OCI-LY3 (cell line): Measurements from ENCODE around the gene COG3.

ENCODE experiments used
- H2AFZ ChIP-seq: fragments of 200-600, 300-600 bp; shearing (Covaris generic); 2 replicates; pipeline ENCODE4 v1.6.0; 2014; ENCODE audit warnings: antibody characterized with exemption, low read depth, low read length
- H3K27ac ChIP-seq: fragments of 200-600, 300-600 bp; sonication (generic); 2 replicates; pipeline ENCODE4 v1.5.1; 2014; ENCODE audit warnings: mild to moderate bottlenecking, low read length, moderate library complexity, mixed read lengths
- H3K27me3 ChIP-seq: fragments of 200-600, 300-600 bp; sonication (generic); 2 replicates; pipeline ENCODE4 v1.6.1; 2014; ENCODE audit warnings: low read depth, low read length, mixed read lengths
- H3K36me3 ChIP-seq: fragments of 200-600, 300-600 bp; sonication (generic); replicated peaks from 2 replicates; pipeline ENCODE3; 2014; ENCODE audit warnings: low read depth, low read length, mixed read lengths
- H3K4me1 ChIP-seq: fragments of 300-600, 200-600 bp; sonication (generic); 2 replicates; pipeline ENCODE4 v1.6.1; 2014; ENCODE audit warnings: low read length, mixed read lengths
- H3K4me2 ChIP-seq: fragments of 200-600, 300-600 bp; sonication (generic); 2 replicates; pipeline ENCODE4 v1.6.1; 2014; ENCODE audit warnings: low read length, mixed read lengths
- H3K4me3 ChIP-seq: fragments of 300-600, 200-600 bp; sonication (generic); 2 replicates; pipeline ENCODE4 v1.5.1; 2014; ENCODE audit warnings: antibody characterized with exemption, mild to moderate bottlenecking, low read length, moderate library complexity
- H3K79me2 ChIP-seq: fragments of 300-600, 200-600 bp; shearing (Covaris generic); 2 replicates; pipeline ENCODE4 v1.6.1; 2014; ENCODE audit warnings: mild to moderate bottlenecking, low read length, mixed read lengths
- H3K9ac ChIP-seq: fragments of 300-600, 200-600 bp; shearing (Covaris generic); 2 replicates; pipeline ENCODE4 v1.6.0; 2014; ENCODE audit warnings: mild to moderate bottlenecking, low read length, moderate library complexity
- H3K9me3 ChIP-seq: fragments of 200-600, 300-600 bp; shearing (Covaris generic); 2 replicates; pipeline ENCODE4 v1.6.1; 2014; ENCODE audit warnings: low read length, mixed read lengths; ENCODE audit not compliant: insufficient read depth
- H4K20me1 ChIP-seq: fragments of 200-600, 300-600 bp; sonication (generic); 2 replicates; pipeline ENCODE4 v1.6.1; 2016; ENCODE audit warnings: low read length, mixed read lengths; ENCODE audit not compliant: insufficient read depth
- EZH2phosphoT487 ChIP-seq: fragments of 200-600 bp; shearing (Covaris generic); IDR thresholded peaks from 2 replicates; pipeline ENCODE4 v1.6.1; 2018; ENCODE audit warnings: antibody characterized with exemption, mixed run types, low read depth
- TF ChIP-seq, protein P1 (sequence below): fragments of 200-600, 300-600 bp; sonication (generic); IDR thresholded peaks from 2 replicates; pipeline ENCODE4 v1.5.1; 2014; ENCODE audit warnings: antibody characterized with exemption, low read length, low read depth

The COG3 gene

GRCh38 chr13:45441633-45442032 is 23.1 kb upstream of the COG3 start:
- H2AFZ ChIP-seq, result peak overlapping the region; percentile 21
- H3K36me3 ChIP-seq, result no peaks in the 10 kb centered on the region
- no peak overlapping the region for H3K27ac ChIP-seq
- peaks cover 10% of the 10 kb centered on the region for H3K4me1 ChIP-seq
- H3K4me3 ChIP-seq, result peak overlapping the region; percentile 4; the same call in 1 of the 2 replicates
- H3K9me3 ChIP-seq, result no peaks in the 10 kb centered on the region
- H3K9ac ChIP-seq, result no peak overlapping the region
- no peaks in the 10 kb centered on the region for H3K79me2 ChIP-seq
- H4K20me1 ChIP-seq, result no peaks in the 10 kb centered on the region
- no peak for TF ChIP-seq EZH2phosphoT487
- TF ChIP-seq, protein P1, sequence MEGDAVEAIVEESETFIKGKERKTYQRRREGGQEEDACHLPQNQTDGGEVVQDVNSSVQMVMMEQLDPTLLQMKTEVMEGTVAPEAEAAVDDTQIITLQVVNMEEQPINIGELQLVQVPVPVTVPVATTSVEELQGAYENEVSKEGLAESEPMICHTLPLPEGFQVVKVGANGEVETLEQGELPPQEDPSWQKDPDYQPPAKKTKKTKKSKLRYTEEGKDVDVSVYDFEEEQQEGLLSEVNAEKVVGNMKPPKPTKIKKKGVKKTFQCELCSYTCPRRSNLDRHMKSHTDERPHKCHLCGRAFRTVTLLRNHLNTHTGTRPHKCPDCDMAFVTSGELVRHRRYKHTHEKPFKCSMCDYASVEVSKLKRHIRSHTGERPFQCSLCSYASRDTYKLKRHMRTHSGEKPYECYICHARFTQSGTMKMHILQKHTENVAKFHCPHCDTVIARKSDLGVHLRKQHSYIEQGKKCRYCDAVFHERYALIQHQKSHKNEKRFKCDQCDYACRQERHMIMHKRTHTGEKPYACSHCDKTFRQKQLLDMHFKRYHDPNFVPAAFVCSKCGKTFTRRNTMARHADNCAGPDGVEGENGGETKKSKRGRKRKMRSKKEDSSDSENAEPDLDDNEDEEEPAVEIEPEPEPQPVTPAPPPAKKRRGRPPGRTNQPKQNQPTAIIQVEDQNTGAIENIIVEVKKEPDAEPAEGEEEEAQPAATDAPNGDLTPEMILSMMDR, result peak; percentile 27; the same call in 1 of the 2 replicates
- H3K4me2 ChIP-seq, result peak overlapping the region; percentile 25
- H3K27me3 ChIP-seq, result peaks cover 8% of the 10 kb centered on the region

GRCh38 chr13:45445053-45445452 is 19.7 kb upstream of the COG3 start:
- H3K79me2 ChIP-seq, result no peaks in the 10 kb centered on the region
- peaks cover 10% of the 10 kb centered on the region for H3K4me1 ChIP-seq

DNA sequence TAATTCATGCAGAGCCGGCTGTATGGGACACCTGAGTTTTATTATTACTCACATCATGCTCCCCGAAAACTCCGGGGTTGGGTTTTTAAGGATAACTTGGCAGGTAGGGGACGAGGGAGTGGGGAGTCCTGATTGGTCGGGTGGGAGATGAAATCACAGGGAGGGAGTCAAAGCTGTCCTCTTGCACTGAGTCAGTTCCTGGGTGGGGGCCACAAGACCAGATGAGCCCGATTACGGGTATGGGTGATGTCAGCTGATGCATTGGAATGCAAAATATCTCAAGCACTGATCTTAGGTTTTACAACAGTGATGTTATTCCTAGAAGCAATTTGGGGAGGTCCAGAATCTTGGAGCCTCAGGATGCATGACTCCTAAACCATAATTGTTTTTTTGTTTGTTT is 18.6 kb upstream of the COG3 start:
- Histone ChIP-seq H3K4me1 (peaks cover 10% of the 10 kb centered on the region), H3K4me3 (no peak overlapping the region), H3K9ac (no peak overlapping the region), H3K36me3 (no peaks in the 10 kb centered on the region), H3K4me2 (no peak overlapping the region), H3K27me3 (peaks cover 22% of the 10 kb centered on the region), H4K20me1 (no peaks in the 10 kb centered on the region), H3K9me3 (no peaks in the 10 kb centered on the region), H3K79me2 (no peaks in the 10 kb centered on the region), H3K27ac (no peak overlapping the region), H2AFZ (no peak overlapping the region)
- TF ChIP-seq, protein P1, result no peak
- TF ChIP-seq EZH2phosphoT487, result no peak

More at GRCh38 chr13:45445053-45445452, 19.7 kb upstream of the COG3 start:
- no peak overlapping the region for H3K27ac ChIP-seq
- no peak overlapping the region for H3K4me3 ChIP-seq
- no peak overlapping the region for H3K4me2 ChIP-seq
- no peak overlapping the region for H2AFZ ChIP-seq
- no peaks in the 10 kb centered on the region for H4K20me1 ChIP-seq
- H3K9me3 ChIP-seq, result no peaks in the 10 kb centered on the region
- H3K36me3 ChIP-seq, result no peaks in the 10 kb centered on the region
- peaks cover 22% of the 10 kb centered on the region for H3K27me3 ChIP-seq
- no peak overlapping the region for H3K9ac ChIP-seq
- TF ChIP-seq, protein P1, result no peak
- no peak for TF ChIP-seq EZH2phosphoT487

- Histone ChIP-seq H3K4me3 (no peak overlapping the region), H2AFZ (no peak overlapping the region)
Measured at GRCh38 chr13:45447050-45447661, 17.6 kb upstream of the COG3 start.

More at GRCh38 chr13:45447050-45447661, 17.6 kb upstream of the COG3 start:
- Histone ChIP-seq H3K9ac (no peak overlapping the region), H3K4me1 (peaks cover under 1% of the 10 kb centered on the region), H3K4me2 (no peak overlapping the region), H3K27ac (no peak overlapping the region), H3K36me3 (no peaks in the 10 kb centered on the region), H3K9me3 (no peaks in the 10 kb centered on the region), H4K20me1 (no peaks in the 10 kb centered on the region), H3K79me2 (no peaks in the 10 kb centered on the region), H3K27me3 (peaks cover 22% of the 10 kb centered on the region)
- TF ChIP-seq EZH2phosphoT487, result no peak
- TF ChIP-seq, protein P1, result no peak
